ENCODE data around the gene FOXO6.

FOXO6 gene

GRCh38 chr1:41377397-41377796, 16.2 kb downstream of the FOXO6 start:
- Mint-ChIP-seq H3K27me3 (ENCODE audit: low read depth, poor library complexity) (peaks cover 49% of the 10 kb centered on the region), H3K27ac (no peak overlapping the region), H3K36me3 (ENCODE audit: low read depth) (peaks cover 5% of the 10 kb centered on the region), H3K9me3 (no peaks in the 10 kb centered on the region), H3K4me1 (peaks cover 63% of the 10 kb centered on the region), H3K4me3 (no peak overlapping the region)
- no peak for DNase-seq
- no peak for TF ChIP-seq CTCF (IDR thresholded peaks at IDR 0.05)

GRCh38 chr1:41378222-41378621, 17.0 kb downstream of the FOXO6 start:
- Mint-ChIP-seq H3K4me3 (no peak overlapping the region), H3K27me3 (ENCODE audit: low read depth, poor library complexity) (peaks cover 57% of the 10 kb centered on the region), H3K9me3 (no peaks in the 10 kb centered on the region), H3K36me3 (ENCODE audit: low read depth) (peaks cover 5% of the 10 kb centered on the region), H3K4me1 (peaks cover 60% of the 10 kb centered on the region), H3K27ac (no peak overlapping the region)
- no peak for DNase-seq
- TF ChIP-seq CTCF (IDR thresholded peaks at IDR 0.05), result no peak

GRCh38 chr1:41378999-41379737, 17.9 kb downstream of the FOXO6 start:
- Mint-ChIP-seq H3K36me3 (ENCODE audit: low read depth) (peaks cover 5% of the 10 kb centered on the region), H3K27me3 (ENCODE audit: low read depth, poor library complexity) (peaks cover 60% of the 10 kb centered on the region), H3K4me1 (peaks cover 60% of the 10 kb centered on the region), H3K4me3 (no peak overlapping the region), H3K27ac (no peak overlapping the region), H3K9me3 (no peaks in the 10 kb centered on the region)
- DNase-seq, result no peak
- no peak for TF ChIP-seq CTCF (IDR thresholded peaks at IDR 0.05)

- no peak overlapping the region for H3K27ac Mint-ChIP-seq
These were observed 18.5 kb downstream of the FOXO6 start for GRCh38 chr1:41379738-41380130.

GRCh38 chr1:41380195-41380594, 19.0 kb downstream of the FOXO6 start:
- TF ChIP-seq CTCF (IDR thresholded peaks at IDR 0.05), result no peak
- Mint-ChIP-seq H3K27me3 (ENCODE audit: low read depth, poor library complexity) (peaks cover 66% of the 10 kb centered on the region), H3K4me1 (peaks cover 58% of the 10 kb centered on the region), H3K4me3 (peak overlapping the region; percentile 35), H3K36me3 (ENCODE audit: low read depth) (peaks cover 5% of the 10 kb centered on the region), H3K9me3 (no peaks in the 10 kb centered on the region), H3K27ac (no peak overlapping the region)
- DNase-seq, result no peak

More at GRCh38 chr1:41379738-41380130, 18.5 kb downstream of the FOXO6 start:
- H3K27me3 Mint-ChIP-seq (ENCODE audit: low read depth, poor library complexity), result peaks cover 65% of the 10 kb centered on the region
- no peaks in the 10 kb centered on the region for H3K9me3 Mint-ChIP-seq
- peaks cover 59% of the 10 kb centered on the region for H3K4me1 Mint-ChIP-seq
- no peak for DNase-seq
- H3K4me3 Mint-ChIP-seq, result peak overlapping the region; percentile 7
- no peak for TF ChIP-seq CTCF (IDR thresholded peaks at IDR 0.05)
- H3K36me3 Mint-ChIP-seq (ENCODE audit: low read depth), result peaks cover 5% of the 10 kb centered on the region

All from nephron progenitor cell (in vitro differentiated cells).